CD4-positive, alpha-beta T cell (primary cell): ENCODE results near the gene SPECC1. TPM values are rescaled to one million over a fixed set of nuclear protein-coding genes. Genes with fewer than 3 reads are reported as not detected.

Experiments used
- ATAC-seq: fragments of 200-7000 bp; cut with Tn5 transposase; one replicate; pipeline ENCODE4 v1.10.0; 2022; ENCODE audit warnings: mild to moderate bottlenecking; ENCODE audit not compliant: poor library complexity
- CTCF ChIA-PET: fragments of 350-600 bp; sonication (Branson Sonifier 250); formaldehyde crosslinking; loops from one replicate; lab custom pipeline; 2021; ENCODE audit warnings: antibody characterized with exemption, inconsistent platforms; lab: Charles Lee
- POLR2A ChIA-PET: fragments of 350-600 bp; sonication (Branson Sonifier 250); formaldehyde crosslinking; loops from one replicate; lab custom pipeline; 2021; ENCODE audit warnings: antibody characterized with exemption, inconsistent platforms; lab: Charles Lee
- DNase-seq, 14 experiments: peaks; one replicate each; pipeline ENCODE4 v3.0.0-alpha.2; 2013 to 2020; ENCODE audit warnings: mixed read lengths in 2 of 14
- H3K27ac ChIP-seq, 2 donors: one replicate each; pipeline versions ENCODE4 v1.5.1 to v1.7.0; 2013; ENCODE audit warnings: low read length in 2 of 2, low read depth in 1 of 2, mild to moderate bottlenecking in 1 of 2
- H3K27me3 ChIP-seq, 2 experiments: 1 replicate in 1 of 2; 2 replicates in 1 of 2; pipeline versions ENCODE4 v1.6.1 to v1.7.0; 2013; ENCODE audit warnings: low read length in 2 of 2, control low read depth in 1 of 2, mild to moderate bottlenecking in 1 of 2, moderate library complexity in 1 of 2; ENCODE audit not compliant: insufficient read depth in 2 of 2, control insufficient read depth in 1 of 2
- H3K36me3 ChIP-seq: one replicate; pipeline ENCODE4 v1.6.1; 2013; ENCODE audit warnings: low read length, control low read depth; ENCODE audit not compliant: insufficient read depth
- H3K4me1 ChIP-seq: one replicate; pipeline ENCODE4 v1.6.1; 2013; ENCODE audit warnings: low read length, control low read depth; ENCODE audit not compliant: insufficient read depth
- H3K4me3 ChIP-seq: one replicate; pipeline ENCODE4 v1.5.1; 2013; ENCODE audit warnings: mild to moderate bottlenecking, low read length, moderate library complexity
- H3K9me3 ChIP-seq, 2 experiments: 1 replicate in 1 of 2; 2 replicates in 1 of 2; pipeline versions ENCODE4 v1.6.1 to v1.7.0; 2013; ENCODE audit warnings: low read length in 2 of 2, mild to moderate bottlenecking in 2 of 2, control low read depth in 1 of 2, moderate library complexity in 1 of 2; ENCODE audit not compliant: control insufficient read depth in 1 of 2, insufficient read depth in 1 of 2
- H3K27ac Mint-ChIP-seq: one replicate; pipeline ENCODE4 v1.8.0; 2020; ENCODE audit warnings: mixed read lengths
- H3K27me3 Mint-ChIP-seq: one replicate; pipeline ENCODE4 v1.8.0; 2021; ENCODE audit warnings: mixed read lengths
- H3K36me3 Mint-ChIP-seq: one replicate; pipeline ENCODE4 v1.8.0; 2021; ENCODE audit warnings: low read depth, mixed read lengths
- H3K4me1 Mint-ChIP-seq: one replicate; pipeline ENCODE4 v1.8.0; 2021; ENCODE audit warnings: low read depth, mixed read lengths
- H3K4me3 Mint-ChIP-seq: one replicate; pipeline ENCODE4 v1.8.0; 2020; ENCODE audit warnings: mild to moderate bottlenecking, mixed read lengths
- H3K9me3 Mint-ChIP-seq: one replicate; pipeline ENCODE4 v1.8.0; 2020; ENCODE audit warnings: mixed read lengths
- CTCF ChIP-seq: fragments of 200-600 bp; IDR thresholded peaks from one replicate; pipeline ENCODE4 v1.8.0; 2022; ENCODE audit warnings: antibody characterized with exemption, mild to moderate bottlenecking
- intact Hi-C, 2 experiments: fragments of 100-400 bp; cut with DNase I in 1 of 2; cut with micrococcal nuclease in 1 of 2; formaldehyde crosslinking; loops; one replicate each; pipeline versions ENCODE4 v1.15.1 to v1.9.0; 2023 to 2025; cut with DNase I, micrococcal nuclease
- total RNA-seq, 174 experiments: library from RNA in 2 of 174; stranded (reverse) in 2 of 174; gene quantifications; one replicate each; pipeline ENCODE4 v1.2.3 and lab custom pipeline; 2021 to 2026

Gene SPECC1
- total RNA-seq, 2 experiments from 2014 or later, result 4.3 to 4.4 TPM

GRCh38 chr17:19978209-19978802 lies 30.9 kb upstream of the SPECC1 start:
- TF ChIP-seq CTCF, result no peak
- Histone ChIP-seq H3K27ac (peak overlapping the region; percentile 83 to 85), H3K4me1 (peaks cover 43% of the 10 kb centered on the region), H3K36me3 (peaks cover 3% of the 10 kb centered on the region), H3K9me3 (no peaks in the 10 kb centered on the region), H3K27me3 (no peaks in the 10 kb centered on the region), H3K4me3 (peak overlapping the region; percentile 83)
- Mint-ChIP-seq H3K36me3 (peaks cover 41% of the 10 kb centered on the region), H3K27ac (peak overlapping the region; percentile 97), H3K4me1 (peaks cover 56% of the 10 kb centered on the region), H3K9me3 (no peaks in the 10 kb centered on the region), H3K27me3 (no peaks in the 10 kb centered on the region), H3K4me3 (peak overlapping the region; percentile 99)
- CTCF ChIA-PET, result interaction anchor here (1.2 to 1.8 kb wide), 5 partner anchors 10 to 32 kb away, joined by 3 to 19 read pairs (median 4); partner anchors contain the start of gene SPECC1
- DNase-seq (peak in 9 of 14 experiments; percentile 4 to 63 (median 19)), ATAC-seq (peak; percentile 16)
- intact Hi-C loops, result loop anchor here in 1 of 2 experiments (2.0 to 5.0 kb wide), 2 partner anchors 30 to 111 kb away; partner anchors contain the start of genes SPECC1 and ULK2
- POLR2A ChIA-PET, result interaction anchor here (0.8 to 1.9 kb wide), 14 partner anchors 11 to 1065 kb away, joined by 3 to 13 read pairs (median 5); partner anchors contain the start of genes ALDH3A2, MAPK7, ULK2 and USP22

- Mint-ChIP-seq H3K27ac (peak overlapping the region; percentile 97), H3K9me3 (no peaks in the 10 kb centered on the region), H3K4me1 (peaks cover 51% of the 10 kb centered on the region), H3K27me3 (no peaks in the 10 kb centered on the region), H3K36me3 (peaks cover 36% of the 10 kb centered on the region), H3K4me3 (peak overlapping the region; percentile 99)
- intact Hi-C loops, result loop anchor here in 1 of 2 experiments (2.0 to 5.0 kb wide), 2 partner anchors 30 to 112 kb away; partner anchors contain the start of genes SPECC1 and ULK2
- Histone ChIP-seq H3K36me3 (peaks cover 3% of the 10 kb centered on the region), H3K4me3 (peak overlapping the region; percentile 83), H3K9me3 (no peaks in the 10 kb centered on the region), H3K27ac (no peak overlapping the region), H3K4me1 (peaks cover 43% of the 10 kb centered on the region), H3K27me3 (no peaks in the 10 kb centered on the region)
- TF ChIP-seq CTCF, result no peak
- ATAC-seq (no peak), DNase-seq (no peak)
- ChIA-PET CTCF (interaction anchor here (1.5 to 1.8 kb wide), 3 partner anchors 14 to 30 kb away, joined by 4 to 19 read pairs (median 8); partner anchors contain the start of gene SPECC1), POLR2A (interaction anchor here (1.8 to 1.9 kb wide), 3 partner anchors 15 to 1064 kb away, joined by 6 to 13 read pairs (median 6); partner anchors contain the start of genes ALDH3A2 and USP22)
These were observed 30.4 kb upstream of the SPECC1 start for GRCh38 chr17:19978805-19979211.

- peaks cover 37% of the 10 kb centered on the region for H3K4me1 ChIP-seq
- Mint-ChIP-seq H3K9me3 (no peaks in the 10 kb centered on the region), H3K27me3 (no peaks in the 10 kb centered on the region), H3K4me3 (peak overlapping the region; percentile 79), H3K36me3 (peaks cover 30% of the 10 kb centered on the region), H3K4me1 (peaks cover 41% of the 10 kb centered on the region), H3K27ac (peak overlapping the region; percentile 64)
- DNase-seq, result peak in 2 of 14 experiments; percentile 51 to 56
- CTCF ChIA-PET, result interaction anchor here (1.2 to 1.3 kb wide), 2 partner anchors 29 to 32 kb away, joined by 4 to 6 read pairs; partner anchors contain the start of gene SPECC1
- no peak for TF ChIP-seq CTCF
- H3K27ac ChIP-seq, result no peak overlapping the region
- no peaks in the 10 kb centered on the region for H3K27me3 ChIP-seq
- intact Hi-C loops, result loop anchor here in 1 of 2 experiments (2.0 to 5.0 kb wide), 2 partner anchors 29 to 113 kb away; partner anchors contain the start of genes SPECC1 and ULK2
- no peak for ATAC-seq
- no peaks in the 10 kb centered on the region for H3K9me3 ChIP-seq
- no peak overlapping the region for H3K4me3 ChIP-seq
- POLR2A ChIA-PET, result no interaction called here
- H3K36me3 ChIP-seq, result peaks cover 3% of the 10 kb centered on the region
These were observed 29.0 kb upstream of the SPECC1 start for GRCh38 chr17:19979917-19980770.
